CD4-positive, alpha-beta T cell treated with Interleukin-4 for 1 hour (primary cell): ENCODE data around the gene ADH1B.
"Not testable (repeated sequence)": the region's sequence is repeated elsewhere in the genome, so short reads cannot be mapped to it uniquely, and the experiment has no call there.

Experiments used
- DNase-seq, 2 donors: peaks; one replicate each; pipeline ENCODE4 v3.0.0-alpha.2; 2020 to 2022

The ADH1B gene

DNA sequence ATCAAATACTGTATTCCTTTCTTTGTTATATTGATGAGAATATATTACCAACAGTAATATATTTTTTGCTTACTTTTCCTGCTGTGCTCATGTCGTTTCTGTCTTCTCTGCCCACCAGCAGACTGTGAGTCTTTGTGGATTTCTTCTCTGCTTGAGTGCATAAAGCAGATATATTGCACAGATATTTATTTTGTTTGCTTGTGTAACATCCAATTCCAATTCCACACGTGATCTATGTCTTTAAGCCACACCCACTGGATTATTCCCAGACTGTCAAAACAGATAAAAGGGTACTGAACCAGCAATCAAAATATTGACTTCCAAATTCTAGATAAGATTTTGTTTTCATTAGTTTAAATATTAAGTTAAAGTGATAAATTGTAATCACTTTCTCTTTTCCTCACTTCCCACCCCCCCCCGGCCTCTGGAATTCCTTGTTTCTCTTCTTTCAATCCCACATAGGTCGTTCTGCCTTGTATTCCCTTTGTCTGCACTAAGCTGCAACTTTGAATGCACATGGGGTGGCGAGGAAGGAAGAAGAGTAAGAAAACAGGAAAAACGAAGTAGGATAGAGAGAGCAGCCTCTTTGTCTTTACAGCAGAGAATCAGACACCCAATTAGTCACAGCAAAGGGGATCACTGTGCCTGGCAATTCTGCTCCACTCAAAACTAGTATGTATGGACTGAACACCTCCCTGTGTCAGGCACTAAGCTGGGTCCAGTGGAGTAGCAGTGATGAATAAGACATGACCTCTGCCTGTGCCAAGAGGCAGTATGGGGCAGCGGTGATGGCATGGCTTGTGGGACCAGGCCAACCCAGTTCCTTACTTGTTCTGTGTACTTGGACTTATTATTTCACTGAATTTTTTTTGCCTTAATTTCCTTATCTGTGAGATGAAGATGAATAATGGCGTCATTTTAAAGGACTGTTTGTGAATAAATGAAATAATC lies at the start of gene ADH1B:
ADH1B (minus strand) TSS at position 161 of the 951 bp plus-strand sequence; CDS start at position 91, 70 bp downstream.
- no peak for DNase-seq

GRCh38 chr4:99367817-99368216 lies 46.6 kb upstream of the ADH1B start:
- not testable (repeated sequence) for DNase-seq

DNA sequence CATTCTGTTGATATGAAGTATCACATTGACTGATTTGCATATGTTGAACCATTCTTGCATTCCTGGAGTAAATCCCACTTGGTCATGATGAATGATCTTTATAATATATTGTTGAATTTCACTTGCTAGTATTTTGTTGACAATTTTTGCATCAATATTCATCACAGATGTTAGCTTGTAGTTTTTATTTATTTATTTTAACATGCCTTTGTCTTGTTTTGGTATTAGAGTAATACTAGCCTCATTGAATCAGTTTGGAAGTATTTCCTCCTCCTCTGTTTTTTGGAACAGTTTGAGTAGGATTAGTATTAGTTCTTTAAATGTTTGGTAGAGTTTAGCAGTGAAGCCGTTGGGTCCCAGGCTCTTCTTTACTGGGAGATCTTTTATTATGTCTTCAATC lies 45.3 kb upstream of the ADH1B start:
- no peak for DNase-seq

- DNase-seq = no peak
Measured at GRCh38 chr4:99362768-99363167, 41.6 kb upstream of the ADH1B start.

- no peak for DNase-seq
Measured at GRCh38 chr4:99361899-99362275, 40.7 kb upstream of the ADH1B start.

- no peak for DNase-seq
Measured at GRCh38 chr4:99361268-99361898, 40.2 kb upstream of the ADH1B start.

- DNase-seq = no peak
Measured at GRCh38 chr4:99359480-99360204, 38.4 kb upstream of the ADH1B start.

DNA sequence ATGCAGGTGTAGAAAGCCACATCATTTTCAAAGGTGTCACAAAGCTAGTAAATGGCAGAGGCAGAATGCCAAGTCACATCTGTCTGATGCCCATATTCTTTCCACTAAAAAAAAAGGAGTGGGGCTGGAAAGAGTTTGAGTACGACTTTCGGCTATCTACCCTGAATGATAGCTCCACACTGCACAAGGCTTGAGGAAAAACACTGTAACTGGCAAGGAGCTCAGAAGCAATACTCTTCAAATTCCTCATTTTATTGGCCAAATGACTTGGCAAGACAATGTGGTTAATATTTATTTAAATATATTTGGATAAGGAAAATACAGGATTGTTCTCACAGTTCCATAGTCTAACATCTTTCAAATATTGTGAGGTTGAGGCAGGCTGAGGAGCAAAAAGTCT lies 36.7 kb upstream of the ADH1B start:
- DNase-seq = no peak

DNA sequence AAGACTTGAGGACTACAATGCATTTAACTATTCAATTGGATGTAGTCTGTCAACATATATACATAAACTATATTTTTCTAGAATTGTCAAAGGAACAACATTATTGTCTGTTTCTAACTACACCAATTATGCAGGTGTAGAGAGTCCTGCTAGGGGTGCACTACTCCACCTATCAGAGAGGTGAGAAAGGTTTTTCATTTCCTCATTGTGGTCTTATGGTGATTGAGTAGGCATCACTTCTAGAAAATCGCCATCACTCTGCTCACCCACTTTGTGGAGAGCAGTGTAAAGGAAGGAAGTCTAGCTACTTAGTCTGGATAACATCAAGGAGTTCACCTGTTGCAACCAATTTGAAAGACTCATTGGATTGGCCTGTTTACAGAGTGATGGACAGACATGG lies 35.8 kb upstream of the ADH1B start:
- no peak for DNase-seq

GRCh38 chr4:99356149-99356548 lies 34.9 kb upstream of the ADH1B start:
- DNase-seq = not testable (repeated sequence)

- no peak for DNase-seq
Measured at GRCh38 chr4:99352602-99353537, 31.7 kb upstream of the ADH1B start, which contains the start of gene ADH1C. Gene ADH1C (minus strand): TSS chr4:99352746. CDS start chr4:99352675, 71 bp downstream.

GRCh38 chr4:99351487-99351886 lies 30.3 kb upstream of the ADH1B start:
- no peak for DNase-seq

GRCh38 chr4:99349338-99349737 lies 28.1 kb upstream of the ADH1B start:
- DNase-seq = no peak

DNA sequence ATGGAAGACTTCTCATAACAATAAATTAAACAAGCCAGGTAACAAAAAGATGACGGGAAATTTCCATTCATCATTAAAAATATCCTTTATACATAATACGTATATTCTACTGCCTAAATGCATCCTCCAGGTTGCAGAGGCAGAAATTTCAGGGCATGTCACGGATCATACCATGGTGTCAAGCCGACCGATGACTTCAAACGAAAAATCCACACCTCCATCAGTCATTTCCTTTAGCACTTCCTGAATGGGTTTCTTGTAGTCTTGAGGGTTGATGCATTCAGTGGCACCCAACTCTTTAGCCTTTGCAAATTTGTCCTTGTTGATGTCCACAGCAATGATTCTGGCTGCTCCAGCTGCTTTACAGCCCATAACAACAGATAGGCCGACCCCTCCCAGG lies 21.4 kb upstream of the ADH1B start:
- not testable (repeated sequence) for DNase-seq

DNA sequence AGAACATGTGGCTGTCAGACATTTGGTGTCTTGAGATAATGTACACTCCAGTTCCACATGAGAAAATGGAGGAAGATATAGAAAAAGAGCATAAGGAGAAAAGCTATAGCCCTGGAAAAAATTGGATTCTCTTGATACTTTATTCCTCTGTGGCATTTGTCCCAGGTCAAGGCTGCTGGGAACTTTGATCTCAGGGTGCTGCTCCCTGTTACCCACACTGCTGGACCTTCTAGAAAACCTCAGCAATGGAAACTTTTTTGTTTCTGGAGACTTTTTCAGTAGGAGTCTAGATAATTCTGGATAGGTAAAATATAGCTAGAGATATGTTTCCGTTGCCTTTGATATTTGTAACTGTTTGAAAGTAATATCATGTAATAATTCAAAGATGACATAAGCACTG lies 20.2 kb upstream of the ADH1B start:
- no peak for DNase-seq

DNA sequence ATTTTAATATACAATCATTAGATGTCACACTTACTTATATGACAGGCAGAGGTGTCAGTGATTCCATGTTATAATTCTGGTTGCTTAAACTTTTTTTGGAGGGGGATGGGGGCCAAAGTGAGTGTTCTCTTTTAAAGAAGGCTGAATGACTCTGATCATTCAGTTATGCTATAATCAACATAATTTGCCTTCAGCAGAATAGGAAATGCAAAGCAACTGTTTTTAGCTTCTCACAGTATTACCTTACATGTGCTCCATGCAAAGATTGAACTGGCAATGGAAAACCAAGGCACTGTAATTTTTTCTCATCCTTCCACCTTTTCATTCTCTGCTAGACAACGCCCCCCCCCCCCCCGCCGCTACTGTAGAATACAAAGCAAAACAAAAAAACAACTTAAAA lies 18.0 kb upstream of the ADH1B start:
- DNase-seq = no peak

GRCh38 chr4:99336553-99336952 lies 15.4 kb upstream of the ADH1B start:
- DNase-seq = no peak

DNA sequence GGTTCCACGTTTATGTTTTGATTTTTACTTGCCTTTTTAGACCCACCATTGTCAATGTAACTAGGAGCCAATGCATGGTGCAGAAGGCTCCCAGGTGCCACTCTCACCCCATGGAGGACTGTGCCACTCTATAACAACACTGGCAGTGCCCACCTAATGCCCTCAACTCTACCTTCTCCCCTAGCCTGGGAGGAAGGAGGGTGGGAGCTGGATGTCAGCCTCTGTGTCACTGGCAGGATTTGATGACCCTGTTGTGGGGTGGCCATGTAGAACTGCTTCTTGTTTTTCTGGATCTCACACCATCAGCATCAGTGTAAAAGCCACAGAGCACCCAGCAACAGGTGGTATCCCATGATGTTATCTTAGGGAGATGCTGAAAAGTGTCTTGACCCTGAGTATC lies 13.7 kb upstream of the ADH1B start:
- no peak for DNase-seq

- DNase-seq = no peak
Measured at GRCh38 chr4:99330648-99331047, 9.4 kb upstream of the ADH1B start.

DNA sequence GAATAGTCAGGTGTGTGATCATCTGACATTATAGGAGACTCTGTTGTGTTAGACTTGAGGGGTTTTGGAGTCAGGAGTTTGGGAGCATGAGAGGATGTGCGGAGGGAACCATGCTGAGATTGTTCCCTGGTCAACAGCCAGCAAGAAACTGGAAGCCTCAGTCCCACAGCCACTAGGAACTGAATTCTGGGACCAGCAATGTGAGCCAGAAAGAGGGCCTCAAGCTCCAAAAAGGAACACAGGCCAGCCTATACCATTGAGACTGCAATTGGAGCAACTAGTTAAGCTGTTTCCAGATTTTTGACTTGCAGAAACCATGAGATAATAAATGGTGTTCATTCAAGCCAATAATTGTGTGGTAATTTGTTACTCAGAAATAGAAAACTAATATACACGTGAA lies 8.7 kb upstream of the ADH1B start:
- no peak for DNase-seq

DNA sequence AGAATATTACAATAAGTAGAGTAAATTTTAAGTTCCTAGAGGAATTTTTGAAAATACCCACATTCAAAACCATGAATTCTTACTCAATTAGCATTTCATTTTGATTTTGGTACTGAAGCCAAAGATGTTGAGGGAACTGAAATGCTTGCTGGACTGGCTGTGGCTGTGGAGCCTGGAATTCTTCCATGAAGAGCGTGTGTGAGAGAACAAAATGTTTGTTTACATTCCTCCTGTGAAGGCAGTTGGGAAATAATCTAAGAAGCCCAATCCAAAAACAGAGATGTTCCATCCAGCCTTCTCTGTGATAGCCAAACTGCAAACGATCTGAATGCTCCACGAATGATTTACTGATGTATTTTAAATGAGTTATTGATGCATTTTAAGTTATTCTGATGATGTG lies 3.8 kb upstream of the ADH1B start:
- no peak for DNase-seq

- no peak for DNase-seq
Measured at GRCh38 chr4:99324361-99324760, 3.2 kb upstream of the ADH1B start.
